ENCODE measurements around the gene SUSD6.

DNA sequence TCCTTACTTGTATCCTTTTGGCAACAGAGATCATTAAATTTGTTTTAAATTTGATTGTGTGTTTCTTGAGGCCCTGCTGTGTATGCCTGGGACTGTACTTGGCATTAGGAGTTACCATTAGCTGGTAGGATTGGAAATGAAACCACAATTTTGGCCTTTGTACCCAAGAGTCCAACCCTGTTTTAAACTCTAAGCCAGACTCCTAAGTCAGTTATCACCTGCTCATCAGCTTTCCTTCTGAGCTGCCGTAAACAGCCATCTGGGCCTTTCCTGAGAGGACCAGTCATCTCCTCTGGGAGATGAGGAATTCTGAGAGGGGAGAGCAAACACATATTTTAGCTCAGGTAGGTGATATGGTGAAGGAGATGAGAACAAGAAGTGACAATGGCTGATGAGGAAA, 81.2 kb downstream of the SUSD6 start:
- TF ChIP-seq, protein P1, sequence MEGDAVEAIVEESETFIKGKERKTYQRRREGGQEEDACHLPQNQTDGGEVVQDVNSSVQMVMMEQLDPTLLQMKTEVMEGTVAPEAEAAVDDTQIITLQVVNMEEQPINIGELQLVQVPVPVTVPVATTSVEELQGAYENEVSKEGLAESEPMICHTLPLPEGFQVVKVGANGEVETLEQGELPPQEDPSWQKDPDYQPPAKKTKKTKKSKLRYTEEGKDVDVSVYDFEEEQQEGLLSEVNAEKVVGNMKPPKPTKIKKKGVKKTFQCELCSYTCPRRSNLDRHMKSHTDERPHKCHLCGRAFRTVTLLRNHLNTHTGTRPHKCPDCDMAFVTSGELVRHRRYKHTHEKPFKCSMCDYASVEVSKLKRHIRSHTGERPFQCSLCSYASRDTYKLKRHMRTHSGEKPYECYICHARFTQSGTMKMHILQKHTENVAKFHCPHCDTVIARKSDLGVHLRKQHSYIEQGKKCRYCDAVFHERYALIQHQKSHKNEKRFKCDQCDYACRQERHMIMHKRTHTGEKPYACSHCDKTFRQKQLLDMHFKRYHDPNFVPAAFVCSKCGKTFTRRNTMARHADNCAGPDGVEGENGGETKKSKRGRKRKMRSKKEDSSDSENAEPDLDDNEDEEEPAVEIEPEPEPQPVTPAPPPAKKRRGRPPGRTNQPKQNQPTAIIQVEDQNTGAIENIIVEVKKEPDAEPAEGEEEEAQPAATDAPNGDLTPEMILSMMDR (conservative IDR thresholded peaks at IDR 0.05; ENCODE audit: low read length) = no peak
- no peak for TF ChIP-seq EZH2phosphoT487 (IDR thresholded peaks at IDR 0.05; ENCODE audit: borderline replicate concordance, low read depth, low read length)
